ENCODE measurements around the gene MPV17L. TPM values are rescaled to one million over a fixed set of nuclear protein-coding genes. Genes with fewer than 3 reads are reported as not detected.

The MPV17L gene
- total RNA-seq, 1 experiment from 2014 or later, result 6.3 TPM

DNA sequence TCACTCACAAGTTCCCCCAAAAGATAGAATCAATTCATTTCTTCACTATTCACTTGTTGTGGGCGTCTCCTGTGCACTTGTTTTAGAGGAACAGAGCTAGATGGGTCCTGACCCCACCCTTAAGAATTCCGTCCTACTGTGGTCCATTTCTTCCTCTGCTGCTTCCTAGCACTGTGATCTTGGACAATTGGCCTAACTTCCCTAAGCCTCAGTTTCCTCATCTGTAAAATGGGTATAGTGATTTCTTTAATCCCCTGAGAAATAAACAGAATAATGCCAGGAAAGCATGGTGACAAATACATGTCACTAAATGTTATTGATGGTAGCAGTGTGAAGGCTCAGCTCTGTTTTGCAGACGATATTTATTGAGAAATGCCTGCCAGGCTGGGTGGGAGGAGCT, 48.7 kb downstream of the MPV17L start:
- intact Hi-C loops (cut with micrococcal nuclease; ENCODE audit: unreplicated experiment), result no loop called here
- Histone ChIP-seq H3K4me1 (ENCODE audit: insufficient read depth, low read length, poor library complexity, severe bottlenecking) (no peaks in the 10 kb centered on the region), H3K4me3 (ENCODE audit: low read depth, low read length, poor library complexity, severe bottlenecking) (no peak overlapping the region), H3K27me3 (replicated peaks; ENCODE audit: insufficient read depth, low read depth, low read length, poor library complexity) (no peaks in the 10 kb centered on the region), H3K27ac (ENCODE audit: low read depth, low read length, poor library complexity, severe bottlenecking) (no peak overlapping the region), H3K36me3 (ENCODE audit: insufficient read depth, low read length, poor library complexity, severe bottlenecking) (no peaks in the 10 kb centered on the region), H3K9me3 (ENCODE audit: low read depth, low read length, poor library complexity, severe bottlenecking) (peaks cover 7% of the 10 kb centered on the region)
- DNase-seq (ENCODE audit: low spot score), result no peak
- ChIA-PET POLR2A (ENCODE audit: low non-redundant PET) (interaction anchor here (0.5 kb wide), 1 partner anchor 373 kb away, joined by 3 read pairs; no protein-coding TSS in a partner anchor), CTCF (interaction anchor here (0.5 kb wide), 2 partner anchors 73 to 111 kb away, joined by 3 to 6 read pairs; no protein-coding TSS in a partner anchor)
- BruUV-seq (replicated peaks), result no TSS peak
- no peak for TF ChIP-seq EZH2 (IDR thresholded peaks at IDR 0.05; ENCODE audit: borderline replicate concordance, low read depth, low read length, poor library complexity, severe bottlenecking)
- TF ChIP-seq, protein P1, sequence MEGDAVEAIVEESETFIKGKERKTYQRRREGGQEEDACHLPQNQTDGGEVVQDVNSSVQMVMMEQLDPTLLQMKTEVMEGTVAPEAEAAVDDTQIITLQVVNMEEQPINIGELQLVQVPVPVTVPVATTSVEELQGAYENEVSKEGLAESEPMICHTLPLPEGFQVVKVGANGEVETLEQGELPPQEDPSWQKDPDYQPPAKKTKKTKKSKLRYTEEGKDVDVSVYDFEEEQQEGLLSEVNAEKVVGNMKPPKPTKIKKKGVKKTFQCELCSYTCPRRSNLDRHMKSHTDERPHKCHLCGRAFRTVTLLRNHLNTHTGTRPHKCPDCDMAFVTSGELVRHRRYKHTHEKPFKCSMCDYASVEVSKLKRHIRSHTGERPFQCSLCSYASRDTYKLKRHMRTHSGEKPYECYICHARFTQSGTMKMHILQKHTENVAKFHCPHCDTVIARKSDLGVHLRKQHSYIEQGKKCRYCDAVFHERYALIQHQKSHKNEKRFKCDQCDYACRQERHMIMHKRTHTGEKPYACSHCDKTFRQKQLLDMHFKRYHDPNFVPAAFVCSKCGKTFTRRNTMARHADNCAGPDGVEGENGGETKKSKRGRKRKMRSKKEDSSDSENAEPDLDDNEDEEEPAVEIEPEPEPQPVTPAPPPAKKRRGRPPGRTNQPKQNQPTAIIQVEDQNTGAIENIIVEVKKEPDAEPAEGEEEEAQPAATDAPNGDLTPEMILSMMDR (conservative IDR thresholded peaks at IDR 0.05; ENCODE audit: low read depth, low read length), result no peak

DNA sequence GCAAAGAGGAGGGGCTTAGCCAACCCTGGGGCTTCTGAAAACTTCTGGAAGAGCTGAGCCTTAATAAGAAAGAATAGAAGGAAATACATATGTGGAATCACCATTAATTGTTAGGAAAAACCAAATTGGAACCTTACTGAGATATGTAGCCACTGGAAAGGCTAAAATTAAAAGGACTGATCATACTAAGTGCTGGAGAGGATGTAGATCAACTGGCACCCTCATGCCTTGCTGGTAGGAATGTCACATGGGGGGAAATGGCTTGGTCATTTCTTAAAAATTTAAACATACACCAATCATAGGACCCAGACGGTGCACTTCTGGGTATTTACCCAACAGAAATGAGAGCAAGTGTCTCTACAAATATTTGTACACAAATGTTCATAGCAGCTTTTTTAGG, 49.9 kb downstream of the MPV17L start:
- CTCF ChIA-PET, result no interaction called here
- TF ChIP-seq, protein P1 (conservative IDR thresholded peaks at IDR 0.05; ENCODE audit: low read depth, low read length), result no peak
- no peak for TF ChIP-seq EZH2 (IDR thresholded peaks at IDR 0.05; ENCODE audit: borderline replicate concordance, low read depth, low read length, poor library complexity, severe bottlenecking)

DNA sequence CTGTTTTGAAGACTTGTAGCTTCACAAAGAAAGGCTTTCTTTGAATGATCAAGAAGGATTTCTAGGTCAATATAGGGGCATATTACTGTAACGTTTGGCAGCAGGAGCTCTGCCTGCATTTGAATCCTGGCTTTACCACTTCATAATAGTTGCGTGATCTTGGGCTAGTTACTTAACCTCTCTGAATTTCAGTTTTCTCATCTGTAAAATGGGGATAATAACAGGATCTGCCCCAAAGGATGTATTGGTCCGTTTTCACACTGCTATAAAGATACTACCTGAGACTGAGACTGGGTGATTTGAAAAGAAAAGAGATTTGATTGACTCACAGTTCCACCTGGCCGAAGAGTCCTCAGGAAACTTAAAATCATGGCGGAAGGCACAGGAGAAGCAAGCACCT, 51.3 kb downstream of the MPV17L start:
- no peaks in the 10 kb centered on the region for H3K4me1 ChIP-seq (ENCODE audit: insufficient read depth, low read length, poor library complexity, severe bottlenecking)
- peaks cover 7% of the 10 kb centered on the region for H3K9me3 ChIP-seq (ENCODE audit: low read depth, low read length, poor library complexity, severe bottlenecking)
- intact Hi-C loops (cut with micrococcal nuclease; ENCODE audit: unreplicated experiment), result no loop called here
- H3K27me3 ChIP-seq (replicated peaks; ENCODE audit: insufficient read depth, low read depth, low read length, poor library complexity), result no peaks in the 10 kb centered on the region
- H3K4me3 ChIP-seq (ENCODE audit: low read depth, low read length, poor library complexity, severe bottlenecking), result no peak overlapping the region
- BruUV-seq (replicated peaks), result no TSS peak
- TF ChIP-seq, protein P1 (conservative IDR thresholded peaks at IDR 0.05; ENCODE audit: low read depth, low read length), result no peak
- no peak for TF ChIP-seq EZH2 (IDR thresholded peaks at IDR 0.05; ENCODE audit: borderline replicate concordance, low read depth, low read length, poor library complexity, severe bottlenecking)
- DNase-seq (ENCODE audit: low spot score), result no peak
- POLR2A ChIA-PET (ENCODE audit: low non-redundant PET), result no interaction called here
- CTCF ChIA-PET, result no interaction called here
- H3K36me3 ChIP-seq (ENCODE audit: insufficient read depth, low read length, poor library complexity, severe bottlenecking), result no peaks in the 10 kb centered on the region
- H3K27ac ChIP-seq (ENCODE audit: low read depth, low read length, poor library complexity, severe bottlenecking), result no peak overlapping the region

More for the DNA sequence above, 49.9 kb downstream of the MPV17L start:
- no peaks in the 10 kb centered on the region for H3K36me3 ChIP-seq (ENCODE audit: insufficient read depth, low read length, poor library complexity, severe bottlenecking)
- DNase-seq (ENCODE audit: low spot score), result no peak
- no TSS peak for BruUV-seq (replicated peaks)
- POLR2A ChIA-PET (ENCODE audit: low non-redundant PET), result no interaction called here
- no peak overlapping the region for H3K4me3 ChIP-seq (ENCODE audit: low read depth, low read length, poor library complexity, severe bottlenecking)
- no peaks in the 10 kb centered on the region for H3K27me3 ChIP-seq (replicated peaks; ENCODE audit: insufficient read depth, low read depth, low read length, poor library complexity)
- H3K4me1 ChIP-seq (ENCODE audit: insufficient read depth, low read length, poor library complexity, severe bottlenecking), result no peaks in the 10 kb centered on the region
- peaks cover 7% of the 10 kb centered on the region for H3K9me3 ChIP-seq (ENCODE audit: low read depth, low read length, poor library complexity, severe bottlenecking)
- H3K27ac ChIP-seq (ENCODE audit: low read depth, low read length, poor library complexity, severe bottlenecking), result no peak overlapping the region
- intact Hi-C loops (cut with micrococcal nuclease; ENCODE audit: unreplicated experiment), result no loop called here

Data from A673 (cell line).